ENCODE results near the gene C4A.
"Not testable (repeated sequence)": the region's sequence is repeated elsewhere in the genome, so short reads cannot be mapped to it uniquely, and the experiment has no call there.

Gene C4A

DNA sequence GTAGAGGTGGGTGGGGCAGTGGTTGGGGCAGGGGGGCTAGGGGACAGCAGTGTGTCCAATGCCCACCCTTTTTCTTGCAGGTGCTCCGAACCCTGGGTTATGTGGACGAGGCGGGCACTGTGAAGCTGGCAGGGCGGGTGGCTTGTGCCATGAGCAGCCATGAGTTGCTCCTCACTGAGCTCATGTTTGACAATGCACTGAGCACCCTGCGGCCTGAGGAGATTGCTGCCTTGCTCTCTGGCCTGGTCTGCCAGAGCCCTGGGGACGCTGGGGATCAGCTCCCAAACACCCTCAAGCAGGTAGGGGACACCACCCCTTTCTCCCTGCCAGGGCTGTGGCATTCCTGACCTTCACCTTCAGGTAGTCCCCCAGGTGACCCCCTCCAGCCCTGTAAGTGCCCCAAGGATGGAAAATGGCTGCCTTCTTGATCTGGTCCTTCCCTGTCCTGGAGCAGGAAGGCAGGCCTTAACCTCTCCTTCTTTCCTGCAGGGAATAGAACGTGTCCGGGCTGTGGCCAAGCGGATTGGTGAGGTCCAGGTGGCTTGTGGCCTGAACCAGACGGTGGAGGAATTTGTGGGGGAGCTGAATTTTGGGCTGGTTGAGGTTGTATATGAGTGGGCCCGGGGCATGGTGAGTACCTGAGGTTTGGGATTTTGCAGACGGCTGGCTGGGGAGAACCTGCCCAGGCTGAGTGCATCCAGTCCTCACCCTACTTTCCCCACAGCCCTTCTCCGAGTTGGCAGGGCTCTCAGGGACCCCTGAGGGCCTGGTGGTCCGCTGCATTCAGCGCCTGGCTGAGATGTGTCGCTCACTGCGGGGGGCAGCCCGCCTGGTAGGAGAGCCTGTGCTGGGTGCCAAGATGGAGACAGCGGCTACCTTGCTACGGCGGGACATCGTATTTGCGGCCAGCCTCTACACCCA lies 12.8 kb upstream of the C4A start:
- no peak for DNase-seq
- peaks cover 30% of the 10 kb centered on the region for H3K36me3 Mint-ChIP-seq (ENCODE audit: low read depth)
- no peak for ATAC-seq
- H3K27ac Mint-ChIP-seq, result no peak overlapping the region
- no peak overlapping the region for H3K4me3 Mint-ChIP-seq
- no peaks in the 10 kb centered on the region for H3K9me3 Mint-ChIP-seq
- peaks cover 40% of the 10 kb centered on the region for H3K4me1 Mint-ChIP-seq
- peaks cover 4% of the 10 kb centered on the region for H3K27me3 Mint-ChIP-seq

GRCh38 chr6:31969712-31970603 lies 11.9 kb upstream of the C4A start:
- Mint-ChIP-seq H3K36me3 (ENCODE audit: low read depth) (peaks cover 27% of the 10 kb centered on the region), H3K4me3 (peak overlapping the region; percentile 87), H3K9me3 (no peaks in the 10 kb centered on the region), H3K27me3 (peaks cover 4% of the 10 kb centered on the region), H3K4me1 (peaks cover 46% of the 10 kb centered on the region), H3K27ac (peak overlapping the region; percentile 99)
- DNase-seq (no peak), ATAC-seq (no peak)

DNA sequence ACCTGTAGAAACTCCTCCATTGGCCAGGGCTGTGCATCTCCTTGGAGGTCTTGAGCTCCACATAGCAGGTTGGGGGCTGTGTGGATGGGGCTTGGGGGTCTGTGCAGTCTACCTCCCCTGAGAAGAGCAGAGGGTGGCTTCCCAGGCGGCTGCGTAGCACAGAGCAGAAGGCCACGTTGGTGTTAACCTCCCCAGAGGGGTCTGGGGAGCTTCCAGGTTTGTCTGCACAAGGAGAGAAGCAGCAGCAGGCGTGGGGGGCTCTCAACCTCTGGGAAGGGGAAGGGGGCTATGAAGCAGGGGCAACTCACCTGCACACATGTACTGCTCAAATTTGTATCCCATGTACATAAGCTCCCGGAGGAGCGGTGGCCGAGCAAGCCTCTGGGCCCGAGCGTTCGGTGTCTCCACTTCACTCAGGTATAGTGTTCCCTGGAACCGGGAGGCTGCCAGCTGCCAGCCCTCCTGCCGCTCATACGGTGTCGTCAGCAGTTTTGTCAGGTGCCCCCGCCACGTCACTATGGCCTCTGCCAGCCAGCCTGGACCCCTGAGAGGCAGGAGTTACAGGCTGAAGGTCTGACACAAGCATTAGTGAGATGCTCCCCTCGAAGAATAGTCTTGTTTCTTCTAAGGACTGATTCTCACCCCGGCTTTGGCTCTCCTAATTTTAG lies 11.1 kb upstream of the C4A start:
- DNase-seq (no peak), ATAC-seq (no peak)
- peaks cover 46% of the 10 kb centered on the region for H3K4me1 Mint-ChIP-seq
- no peaks in the 10 kb centered on the region for H3K9me3 Mint-ChIP-seq
- H3K27me3 Mint-ChIP-seq, result peaks cover 4% of the 10 kb centered on the region
- peak overlapping the region; percentile 87 for H3K4me3 Mint-ChIP-seq
- peak overlapping the region; percentile 99 for H3K27ac Mint-ChIP-seq
- peaks cover 26% of the 10 kb centered on the region for H3K36me3 Mint-ChIP-seq (ENCODE audit: low read depth)

- peaks cover 4% of the 10 kb centered on the region for H3K27me3 Mint-ChIP-seq
- ATAC-seq (no peak), DNase-seq (no peak)
- peaks cover 26% of the 10 kb centered on the region for H3K36me3 Mint-ChIP-seq (ENCODE audit: low read depth)
- peak overlapping the region; percentile 99 for H3K27ac Mint-ChIP-seq
- no peaks in the 10 kb centered on the region for H3K9me3 Mint-ChIP-seq
- peak overlapping the region; percentile 87 for H3K4me3 Mint-ChIP-seq
- peaks cover 46% of the 10 kb centered on the region for H3K4me1 Mint-ChIP-seq
These were observed 10.4 kb upstream of the C4A start for GRCh38 chr6:31971279-31971992.

DNA sequence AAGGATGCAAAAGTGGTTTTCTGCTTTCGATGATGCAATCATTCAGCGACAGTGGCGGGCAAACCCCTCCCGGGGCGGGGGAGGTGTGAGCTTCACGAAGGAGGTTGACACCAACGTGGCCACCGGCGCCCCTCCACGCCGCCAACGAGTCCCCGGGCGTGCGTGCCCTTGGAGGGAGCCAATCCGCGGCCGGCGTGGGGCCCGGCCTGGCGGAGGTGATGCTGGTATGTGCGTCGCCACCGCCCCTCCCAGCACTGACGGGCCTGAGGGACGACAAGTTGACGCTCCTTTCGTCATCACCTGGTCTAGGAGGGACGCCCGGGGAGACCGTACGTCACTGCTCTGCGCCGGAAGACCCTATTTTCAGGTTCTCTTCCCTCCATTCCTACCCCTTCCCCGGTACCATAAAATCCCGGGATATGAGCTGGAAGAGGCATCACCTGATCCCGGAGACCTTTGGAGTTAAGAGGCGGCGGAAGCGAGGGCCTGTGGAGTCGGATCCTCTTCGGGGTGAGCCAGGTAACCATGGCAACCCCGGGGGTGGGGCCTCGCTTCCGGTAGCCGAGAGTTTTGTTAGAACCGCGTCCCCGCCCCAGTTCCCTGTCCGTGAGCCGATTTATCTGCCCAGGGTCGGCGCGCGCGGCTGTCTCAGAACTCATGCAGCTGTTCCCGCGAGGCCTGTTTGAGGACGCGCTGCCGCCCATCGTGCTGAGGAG lies 9.7 kb upstream of the C4A start, which contains the start of gene DXO:
Gene DXO (minus strand): TSS at position 146 of the 716 bp plus-strand sequence. CDS start 463 bp downstream, outside the sequence.
- DNase-seq (peak; percentile 96), ATAC-seq (peak; percentile 97)
- Mint-ChIP-seq H3K4me1 (peaks cover 46% of the 10 kb centered on the region), H3K27ac (peak within 1 kb of the TSS; percentile 99), H3K4me3 (peak within 1 kb of the TSS; percentile 87), H3K9me3 (no peaks in the 10 kb centered on the region), H3K36me3 (ENCODE audit: low read depth) (peaks cover 31% of the 10 kb centered on the region), H3K27me3 (peaks cover 4% of the 10 kb centered on the region)

- no peaks in the 10 kb centered on the region for H3K9me3 Mint-ChIP-seq
- H3K27ac Mint-ChIP-seq, result peak overlapping the region; percentile 99
- ATAC-seq (peak; percentile 6), DNase-seq (no peak)
- H3K27me3 Mint-ChIP-seq, result peaks cover 4% of the 10 kb centered on the region
- H3K4me1 Mint-ChIP-seq, result peaks cover 46% of the 10 kb centered on the region
- H3K4me3 Mint-ChIP-seq, result peak overlapping the region; percentile 87
- peaks cover 27% of the 10 kb centered on the region for H3K36me3 Mint-ChIP-seq (ENCODE audit: low read depth)
These were observed 9.0 kb upstream of the C4A start for GRCh38 chr6:31972709-31973350.

DNA sequence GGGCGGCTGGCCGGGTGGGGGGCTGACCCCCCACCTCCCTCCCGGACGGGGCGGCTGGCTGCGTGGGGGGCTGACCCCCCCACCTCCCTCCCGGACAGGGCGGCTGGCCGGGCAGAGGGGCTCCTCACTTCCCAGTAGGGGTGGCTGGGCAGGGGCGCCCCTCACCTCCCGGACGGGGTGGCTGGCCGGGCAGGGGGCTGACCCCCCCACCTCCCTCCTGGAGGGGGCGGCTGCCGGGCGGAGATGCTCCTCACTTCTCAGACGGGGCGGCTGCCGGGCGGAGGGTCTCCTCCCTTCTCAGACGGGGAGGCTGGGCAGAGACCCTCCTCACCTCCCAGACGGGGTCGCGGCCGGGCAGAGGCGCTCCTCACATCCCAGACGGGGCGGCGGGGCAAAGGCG lies 5.8 kb upstream of the C4A start:
- peaks cover 13% of the 10 kb centered on the region for H3K36me3 Mint-ChIP-seq (ENCODE audit: low read depth)
- H3K9me3 Mint-ChIP-seq, H3K4me3 Mint-ChIP-seq, H3K27ac Mint-ChIP-seq, DNase-seq, H3K27me3 Mint-ChIP-seq, ATAC-seq: not testable (repeated sequence)
- H3K4me1 Mint-ChIP-seq, result peaks cover 28% of the 10 kb centered on the region

GRCh38 chr6:31977816-31978431 lies 3.9 kb upstream of the C4A start:
- Mint-ChIP-seq H3K27me3 (no peaks in the 10 kb centered on the region), H3K36me3 (ENCODE audit: low read depth) (peaks cover 9% of the 10 kb centered on the region), H3K27ac (no peak overlapping the region), H3K4me3 (no peak overlapping the region), H3K4me1 (peaks cover 17% of the 10 kb centered on the region), H3K9me3 (no peaks in the 10 kb centered on the region)
- DNase-seq (no peak), ATAC-seq (no peak)

DNA sequence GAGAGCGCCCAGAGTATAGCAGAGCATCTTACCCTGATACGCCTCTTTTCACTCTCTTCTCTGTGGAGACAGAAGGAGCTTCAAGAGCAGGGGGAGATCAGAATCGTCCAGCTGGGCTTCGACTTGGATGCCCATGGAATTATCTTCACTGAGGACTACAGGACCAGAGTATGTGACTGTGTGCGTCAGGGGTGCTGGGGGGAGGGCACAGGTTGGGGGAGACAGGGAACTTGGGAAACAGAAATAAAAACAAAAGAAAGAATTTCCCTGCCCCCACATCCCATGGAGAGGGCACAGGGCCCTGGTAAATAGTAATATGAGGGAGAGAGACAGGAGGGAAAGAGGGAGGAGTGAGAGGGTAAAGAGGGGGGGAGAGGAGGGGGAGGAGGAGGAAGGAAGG lies 3.0 kb upstream of the C4A start:
- Mint-ChIP-seq H3K9me3 (no peaks in the 10 kb centered on the region), H3K4me3 (no peak overlapping the region), H3K36me3 (ENCODE audit: low read depth) (peaks cover 8% of the 10 kb centered on the region), H3K27ac (no peak overlapping the region), H3K27me3 (no peaks in the 10 kb centered on the region), H3K4me1 (peaks cover 7% of the 10 kb centered on the region)
- DNase-seq, result no peak
- no peak for ATAC-seq

- H3K27me3 Mint-ChIP-seq, result no peaks in the 10 kb centered on the region
- no peak overlapping the region for H3K4me3 Mint-ChIP-seq
- ATAC-seq, result no peak
These were observed 2.5 kb upstream of the C4A start for GRCh38 chr6:31979238-31979898.

DNA sequence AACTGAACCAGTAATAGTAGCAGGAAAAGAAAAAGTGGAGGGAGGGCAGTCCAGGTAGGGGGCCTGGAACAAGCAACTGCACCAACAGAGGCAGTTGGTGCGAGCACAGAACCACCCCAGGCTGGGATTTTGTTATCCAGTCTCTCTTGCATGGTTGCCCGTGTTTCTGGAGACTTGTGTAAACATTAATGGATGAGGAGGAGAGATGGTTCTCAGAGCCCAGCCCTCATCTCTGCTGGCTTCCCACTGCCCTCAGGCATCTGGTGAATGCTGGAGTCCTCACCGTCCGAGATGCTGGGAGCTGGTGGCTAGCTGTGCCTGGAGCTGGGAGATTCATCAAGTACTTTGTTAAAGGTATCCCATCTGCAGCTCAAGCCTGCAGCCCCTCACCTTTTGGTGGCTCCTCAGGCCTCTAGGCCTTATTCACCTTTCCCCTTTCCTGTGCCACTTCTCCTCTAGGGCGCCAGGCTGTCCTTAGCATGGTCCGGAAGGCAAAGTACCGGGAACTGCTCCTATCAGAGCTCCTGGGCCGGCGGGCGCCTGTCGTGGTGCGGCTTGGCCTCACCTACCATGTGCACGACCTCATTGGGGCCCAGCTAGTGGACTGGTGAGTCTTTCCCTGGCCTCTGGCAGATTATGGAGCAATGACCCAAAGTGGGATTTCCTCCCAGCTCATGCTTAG lies 1.5 kb upstream of the C4A start:
- not testable (repeated sequence) for H3K9me3 Mint-ChIP-seq; ATAC-seq; H3K4me1 Mint-ChIP-seq; H3K27ac Mint-ChIP-seq; H3K4me3 Mint-ChIP-seq; H3K36me3 Mint-ChIP-seq (ENCODE audit: low read depth); DNase-seq; H3K27me3 Mint-ChIP-seq

More at GRCh38 chr6:31979238-31979898, 2.5 kb upstream of the C4A start:
- Mint-ChIP-seq H3K27ac (no peak overlapping the region), H3K36me3 (ENCODE audit: low read depth) (peaks cover 6% of the 10 kb centered on the region), H3K4me1 (peaks cover 3% of the 10 kb centered on the region), H3K9me3 (no peaks in the 10 kb centered on the region)
- no peak for DNase-seq

DNA sequence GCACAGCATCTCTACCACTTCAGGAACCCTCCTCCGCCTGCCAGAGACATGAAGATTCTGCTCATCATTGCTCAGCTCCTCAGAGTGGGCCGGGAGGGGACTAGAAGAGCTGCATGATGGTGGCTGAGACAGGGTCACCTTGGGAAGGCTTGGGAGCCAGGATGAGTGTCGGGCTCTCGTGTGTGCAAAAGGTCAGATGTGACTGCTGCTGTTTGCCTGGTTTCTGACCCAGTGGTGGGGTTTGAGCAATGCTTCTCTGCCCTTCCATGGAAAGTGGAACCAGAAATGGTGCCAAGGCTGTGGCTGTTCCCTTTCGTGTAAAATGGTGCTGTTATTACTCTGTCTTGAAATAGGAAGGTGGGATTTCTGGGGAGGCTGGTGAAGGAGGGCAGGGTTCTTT lies 859 bp upstream of the C4A start:
- not testable (repeated sequence) for H3K36me3 Mint-ChIP-seq (ENCODE audit: low read depth)

More for the DNA sequence above, 859 bp upstream of the C4A start:
- not testable (repeated sequence) for H3K4me3 Mint-ChIP-seq, DNase-seq, H3K9me3 Mint-ChIP-seq, ATAC-seq, H3K27ac Mint-ChIP-seq, H3K4me1 Mint-ChIP-seq, H3K27me3 Mint-ChIP-seq

All from activated naive CD8-positive, alpha-beta T cell treated with anti-CD3 and anti-CD28 coated beads, Interleukin-2, amount 50 U/mL, for 24 hours (primary cell).